Measurements from ENCODE around the gene ANKLE2. TPM values are rescaled to one million over a fixed set of nuclear protein-coding genes. Genes with fewer than 3 reads are reported as not detected.

ANKLE2 gene
- total and polyA plus RNA-seq, 2 of the 8 experiments (the other 6 are each of a cell fraction or from before 2014, with no cell fraction given) = 41.0 to 64.9 TPM

GRCh38 chr12:132789099-132789471 is 27.5 kb upstream of the ANKLE2 start (continued):
- TF ChIP-seq ASH2L (IDR thresholded peaks at IDR 0.05; ENCODE audit: low read length) = no peak

Data from H1 (cell line).